Amniotic stem cell (primary cell): Measurements from ENCODE around the gene CTTNBP2NL.

Source experiments
- DNase-seq: peaks from one replicate; lab custom pipeline; 2025; lab: John Stamatoyannopoulos, UW

The CTTNBP2NL gene, protein sequence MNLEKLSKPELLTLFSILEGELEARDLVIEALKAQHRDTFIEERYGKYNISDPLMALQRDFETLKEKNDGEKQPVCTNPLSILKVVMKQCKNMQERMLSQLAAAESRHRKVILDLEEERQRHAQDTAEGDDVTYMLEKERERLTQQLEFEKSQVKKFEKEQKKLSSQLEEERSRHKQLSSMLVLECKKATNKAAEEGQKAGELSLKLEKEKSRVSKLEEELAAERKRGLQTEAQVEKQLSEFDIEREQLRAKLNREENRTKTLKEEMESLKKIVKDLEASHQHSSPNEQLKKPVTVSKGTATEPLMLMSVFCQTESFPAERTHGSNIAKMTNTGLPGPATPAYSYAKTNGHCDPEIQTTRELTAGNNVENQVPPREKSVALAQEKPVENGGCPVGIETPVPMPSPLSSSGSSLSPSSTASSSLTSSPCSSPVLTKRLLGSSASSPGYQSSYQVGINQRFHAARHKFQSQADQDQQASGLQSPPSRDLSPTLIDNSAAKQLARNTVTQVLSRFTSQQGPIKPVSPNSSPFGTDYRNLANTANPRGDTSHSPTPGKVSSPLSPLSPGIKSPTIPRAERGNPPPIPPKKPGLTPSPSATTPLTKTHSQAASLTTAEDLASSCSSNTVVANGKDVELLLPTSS

DNA sequence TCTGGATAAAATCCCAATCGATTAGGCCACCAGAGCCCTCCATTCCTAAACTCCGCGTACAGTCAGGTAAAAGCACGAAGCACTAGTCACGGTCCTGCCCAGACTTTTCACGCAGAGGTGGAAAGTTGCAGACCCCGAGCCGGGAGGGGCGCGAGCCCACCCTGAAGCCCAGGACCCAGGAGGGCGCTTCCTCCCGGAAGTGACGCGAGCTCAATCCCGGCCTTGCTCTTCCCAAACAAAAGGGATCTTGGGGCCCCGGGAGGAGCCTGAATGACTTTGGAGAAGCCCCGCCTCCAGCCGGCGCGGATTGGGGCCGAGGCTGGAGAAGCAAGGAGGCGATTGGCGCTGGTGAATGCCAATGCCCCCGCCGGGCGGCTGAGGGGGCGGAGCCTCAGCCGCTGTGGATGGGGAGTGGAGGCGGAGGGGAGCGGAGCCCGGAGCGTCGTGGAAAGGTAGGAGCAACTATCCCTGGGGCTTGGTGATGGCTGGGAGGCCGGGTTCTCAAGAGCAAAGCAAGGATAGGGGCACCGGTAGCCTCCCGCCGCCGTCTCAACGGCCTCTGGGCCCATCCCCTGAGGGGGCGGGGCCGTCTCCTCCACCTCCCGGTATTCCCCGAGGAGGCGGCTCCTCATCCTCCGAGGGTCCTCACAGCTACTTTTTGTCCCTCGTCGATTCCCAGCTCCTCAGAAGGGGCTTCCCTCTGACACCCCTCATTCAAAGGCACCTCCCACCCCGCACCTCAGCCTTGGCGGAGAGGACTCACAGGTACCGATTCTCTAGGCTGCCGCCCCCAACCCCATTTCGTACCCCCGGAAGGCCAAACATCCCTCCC, at the start of gene CTTNBP2NL:
Gene CTTNBP2NL, plus strand, starts transcription at position 394 of the 832 bp plus-strand sequence. CDS start 19,952 bp downstream, outside the sequence.
- peak; percentile 83 for DNase-seq

DNA sequence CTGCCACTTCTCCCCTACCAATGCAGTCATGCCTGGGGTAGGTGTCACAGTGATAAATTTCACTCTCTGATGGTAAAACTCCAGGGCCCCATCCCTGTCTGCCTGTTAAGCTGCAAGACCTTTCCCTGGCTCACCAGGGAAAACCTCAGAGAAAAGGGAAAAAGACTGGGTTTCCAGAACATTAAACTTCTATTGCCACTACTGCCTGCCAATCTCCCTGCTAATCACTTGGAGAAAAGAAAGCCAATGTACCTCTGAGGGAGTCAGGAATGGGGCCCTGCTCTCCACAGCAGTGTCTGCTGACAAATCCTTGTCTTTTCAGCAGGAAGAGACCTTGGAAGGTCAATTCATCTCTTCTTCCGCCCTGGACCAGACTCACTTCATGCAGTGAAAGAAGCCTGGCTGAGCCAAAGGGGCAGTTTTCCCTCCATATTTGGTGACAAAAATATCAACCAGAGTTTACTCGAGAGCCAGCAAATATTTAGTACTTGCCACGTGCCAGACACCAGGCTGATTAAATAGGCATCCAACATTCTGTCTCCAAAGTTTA, 49.1 kb upstream of the CTTNBP2NL start:
- DNase-seq: no peak

DNA sequence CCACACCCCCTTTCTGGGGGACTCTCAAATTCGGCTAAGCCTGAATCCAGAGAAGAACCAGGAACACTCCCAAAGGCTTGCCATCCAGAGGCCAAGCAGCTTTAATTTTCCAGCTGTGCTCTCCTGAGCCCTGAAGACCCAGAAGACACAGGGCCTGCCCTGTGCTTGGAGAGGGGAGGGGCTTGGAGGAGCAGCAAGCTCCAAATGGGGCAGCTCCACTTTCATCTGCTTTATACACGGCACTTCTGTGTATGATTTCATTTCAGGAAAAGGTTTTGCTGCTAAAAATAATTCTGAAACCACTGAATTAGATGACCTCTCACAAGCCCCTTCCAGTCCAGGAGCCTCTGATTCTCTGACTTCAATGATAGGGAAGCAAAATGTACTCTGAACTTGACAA, 39.2 kb upstream of the CTTNBP2NL start:
- DNase-seq: no peak

DNA sequence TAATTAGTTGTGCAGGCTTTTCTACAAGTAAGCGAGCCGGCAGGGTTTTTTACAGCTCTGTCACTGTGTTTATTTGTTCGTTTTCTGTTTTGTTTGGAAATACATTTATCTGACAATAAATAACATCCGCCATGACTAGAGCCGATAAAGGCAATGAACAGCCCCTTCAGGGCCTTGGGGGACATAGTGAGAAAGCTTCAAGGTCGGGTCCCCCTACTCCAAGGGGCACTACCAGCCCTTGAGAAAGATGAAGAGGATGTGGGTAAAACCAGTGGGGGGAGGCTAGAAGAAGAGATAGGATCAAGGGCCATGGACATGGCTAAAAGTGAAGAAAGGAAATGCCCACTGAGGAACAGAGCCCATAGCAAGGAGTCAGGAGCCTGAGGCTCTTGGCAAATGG, 38.5 kb upstream of the CTTNBP2NL start:
- no peak for DNase-seq

DNA sequence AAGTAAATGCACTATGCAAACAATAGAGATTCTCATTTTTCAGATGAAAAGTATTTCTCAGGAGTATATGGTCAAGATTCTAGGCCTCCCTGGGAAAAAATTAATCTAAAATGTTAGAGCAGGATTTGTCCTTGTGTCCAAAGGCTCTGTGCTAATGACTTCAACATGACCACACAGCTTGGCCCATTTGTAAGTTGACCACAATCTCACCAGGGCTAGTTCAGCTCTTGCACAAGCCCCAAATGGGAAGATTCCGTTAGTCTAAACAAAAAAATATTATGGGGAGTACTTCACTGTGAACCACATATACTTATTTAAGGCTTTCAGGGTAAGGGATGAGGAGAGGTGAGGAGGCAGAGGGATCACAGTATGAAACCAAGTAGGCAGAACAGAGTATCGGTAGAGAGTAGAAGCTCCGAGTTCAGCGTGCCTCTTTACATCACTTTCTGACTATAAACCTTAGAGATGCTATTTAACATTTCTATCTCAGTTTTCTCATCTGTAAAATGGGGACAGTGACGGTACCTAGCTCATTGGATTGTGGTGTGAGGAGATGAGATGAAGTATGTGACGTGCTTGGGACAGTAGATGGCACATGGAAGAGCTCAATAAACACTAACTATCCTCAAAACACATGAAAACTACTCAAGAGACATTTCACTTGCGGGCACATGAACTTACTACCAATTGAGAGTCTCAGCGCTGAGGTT, 37.8 kb upstream of the CTTNBP2NL start:
- no peak for DNase-seq

DNA sequence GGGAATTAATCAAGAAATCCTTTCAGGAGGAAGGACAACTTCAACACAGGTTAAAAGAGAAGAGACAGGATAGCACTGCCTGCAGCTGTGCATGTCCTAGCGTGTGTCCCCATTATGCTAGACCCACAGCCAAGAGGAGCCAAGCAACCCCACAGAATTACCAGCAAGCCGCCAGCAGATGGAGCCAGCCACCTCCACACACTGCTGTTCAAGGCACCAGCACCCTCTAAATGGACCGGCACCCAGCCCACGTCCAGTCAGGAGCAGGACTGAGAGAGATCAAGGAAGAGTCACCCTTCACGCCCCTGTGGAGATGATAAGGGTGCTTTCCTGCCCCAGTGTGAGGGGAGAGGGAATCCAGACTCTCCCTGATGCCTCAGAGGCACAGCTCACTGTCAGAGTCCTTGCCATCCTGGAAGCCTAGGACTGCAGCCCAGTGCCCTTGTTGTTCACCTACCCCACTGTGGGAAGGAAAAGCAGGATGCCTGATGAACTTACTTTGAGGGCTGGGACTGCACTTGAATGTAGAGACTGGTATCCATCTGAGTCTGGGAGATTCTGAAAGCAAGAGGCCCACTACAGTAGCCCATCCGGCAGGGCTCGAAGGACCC, 37.1 kb upstream of the CTTNBP2NL start:
- DNase-seq: peak; percentile 27

DNA sequence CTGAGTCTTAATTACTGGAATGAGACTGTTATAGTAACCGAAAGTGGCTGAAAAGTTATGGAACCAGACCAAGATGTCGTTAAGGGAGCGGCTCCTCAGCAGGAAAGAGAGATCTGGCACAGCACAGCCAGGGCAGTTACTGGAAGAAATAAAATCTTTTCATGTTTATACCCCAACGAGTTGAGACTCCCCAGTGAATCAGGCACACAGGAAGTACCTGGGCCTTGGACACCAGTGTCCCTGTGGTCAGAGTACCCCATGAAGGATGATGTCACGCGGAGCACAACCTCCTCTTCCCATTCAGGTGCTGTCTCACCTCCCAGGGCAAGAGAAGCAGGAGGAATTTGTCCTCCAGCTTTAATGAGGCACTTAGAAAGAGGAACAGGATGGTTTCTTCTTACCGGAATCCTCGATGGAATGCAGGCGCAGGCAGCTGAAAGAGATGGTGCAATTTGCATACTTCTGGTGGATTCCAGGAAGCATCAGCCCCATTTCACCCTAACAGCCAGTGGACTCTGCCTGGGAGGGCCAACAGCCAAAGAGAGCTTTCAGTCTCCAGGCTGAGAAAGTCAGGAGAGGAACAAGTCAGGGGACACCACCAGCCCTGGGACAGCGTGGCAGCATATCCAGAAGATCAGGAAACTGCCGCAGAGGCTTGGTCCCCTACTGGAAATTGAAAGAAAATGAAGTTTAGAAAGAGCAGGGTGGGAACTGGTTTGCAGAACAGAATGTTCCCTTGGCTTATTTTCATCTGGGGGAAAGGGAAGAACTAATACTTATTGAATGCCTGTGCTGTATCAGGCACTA, 35.9 kb upstream of the CTTNBP2NL start:
- DNase-seq: no peak

DNA sequence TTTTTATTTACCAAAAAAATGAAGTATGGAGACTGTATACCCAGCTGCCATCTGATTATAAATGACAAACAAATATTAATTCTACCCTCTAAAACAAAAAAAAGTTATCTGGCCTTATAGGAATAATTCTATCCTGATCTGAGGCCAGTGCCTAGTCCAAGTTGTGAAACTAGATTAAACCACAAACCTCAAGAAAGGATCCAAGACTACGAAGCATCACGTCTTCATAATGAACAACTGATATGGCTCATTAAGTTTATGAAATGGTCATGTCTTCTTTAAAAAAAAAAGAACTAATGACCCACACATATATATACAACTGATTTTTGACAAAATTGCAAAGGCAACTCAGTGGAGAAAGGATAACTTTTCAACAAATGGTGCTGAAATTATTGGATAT, 32.4 kb upstream of the CTTNBP2NL start:
- DNase-seq: no peak

DNA sequence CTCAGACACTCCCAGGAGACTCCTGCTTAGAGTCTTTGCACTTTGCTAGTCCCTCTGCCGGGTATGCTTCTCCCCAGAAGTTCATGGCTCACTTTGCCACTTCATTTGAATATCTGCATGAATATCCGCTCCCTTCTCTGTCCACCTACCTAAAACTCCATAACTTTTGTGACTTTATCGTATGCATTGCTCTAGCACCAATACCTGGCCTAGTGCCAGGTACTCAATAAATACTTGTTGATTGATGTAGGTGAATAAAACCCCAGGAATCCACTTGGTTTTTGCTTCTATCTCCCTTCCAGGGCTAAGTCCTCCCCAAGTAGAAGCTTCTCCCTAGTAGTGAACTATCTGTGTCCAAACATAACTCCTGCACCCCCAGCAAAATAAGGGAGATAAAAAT, 27.8 kb upstream of the CTTNBP2NL start:
- DNase-seq: no peak

DNA sequence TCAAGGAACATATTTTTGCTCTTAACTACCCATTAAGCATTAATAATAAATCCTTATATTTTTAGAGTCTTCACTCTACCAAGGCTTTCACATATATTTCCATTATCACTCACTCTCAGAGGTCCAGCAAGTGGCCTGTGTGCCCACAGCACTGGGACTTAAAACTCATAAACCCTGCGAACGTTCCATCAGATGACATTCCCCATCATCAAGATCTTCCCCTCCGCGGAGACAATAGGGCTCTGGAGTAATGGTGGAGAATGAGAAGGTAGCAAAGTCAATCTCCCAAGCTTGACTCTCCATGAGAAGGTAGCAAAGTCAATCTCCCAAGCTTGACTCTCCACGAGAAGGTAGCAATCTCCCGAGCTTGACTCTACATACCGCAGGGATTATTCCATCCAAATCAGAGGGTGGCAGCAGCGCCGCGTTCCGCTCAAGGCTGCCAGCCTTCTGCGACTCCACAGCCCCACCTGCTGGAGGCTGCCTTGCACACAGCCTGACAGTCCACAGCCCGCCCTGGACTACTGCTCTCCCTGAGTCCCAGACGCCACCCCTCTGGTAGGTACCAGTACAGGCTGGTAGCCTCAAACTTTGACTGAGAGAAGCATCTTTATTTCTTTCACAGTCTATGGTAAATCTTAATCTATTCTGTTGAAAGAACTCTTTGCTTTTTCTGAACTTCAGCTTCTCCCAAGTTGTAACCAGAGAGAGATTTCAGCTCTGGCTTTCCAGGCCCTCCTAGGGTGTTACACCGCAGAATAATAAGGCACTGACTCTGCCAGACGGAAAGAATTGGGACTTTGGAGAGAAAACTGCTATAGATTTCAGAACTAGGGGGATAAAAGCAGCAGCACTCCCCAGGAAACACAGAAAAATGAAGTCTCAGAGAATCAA, 26.4 kb upstream of the CTTNBP2NL start:
- DNase-seq: peak; percentile 55

DNA sequence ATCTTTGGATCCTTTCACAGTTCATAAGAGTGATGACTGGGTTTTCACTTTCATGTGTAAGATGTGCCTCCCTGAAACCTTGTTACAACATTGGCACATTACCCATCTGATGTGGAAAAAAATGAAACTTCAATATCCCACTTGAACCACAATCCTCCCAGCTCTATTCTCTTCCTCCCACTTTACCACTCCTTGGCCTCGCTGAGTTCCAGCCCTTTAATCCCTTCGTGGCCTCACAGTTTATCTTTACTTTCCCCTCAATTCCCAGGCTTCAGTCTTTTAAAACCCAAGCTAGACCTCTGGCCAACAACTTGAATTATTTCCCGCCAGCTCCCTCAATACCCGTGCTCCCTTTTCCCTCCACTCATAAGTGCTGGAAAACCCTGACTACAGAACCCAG, 25.0 kb upstream of the CTTNBP2NL start:
- DNase-seq: no peak

DNA sequence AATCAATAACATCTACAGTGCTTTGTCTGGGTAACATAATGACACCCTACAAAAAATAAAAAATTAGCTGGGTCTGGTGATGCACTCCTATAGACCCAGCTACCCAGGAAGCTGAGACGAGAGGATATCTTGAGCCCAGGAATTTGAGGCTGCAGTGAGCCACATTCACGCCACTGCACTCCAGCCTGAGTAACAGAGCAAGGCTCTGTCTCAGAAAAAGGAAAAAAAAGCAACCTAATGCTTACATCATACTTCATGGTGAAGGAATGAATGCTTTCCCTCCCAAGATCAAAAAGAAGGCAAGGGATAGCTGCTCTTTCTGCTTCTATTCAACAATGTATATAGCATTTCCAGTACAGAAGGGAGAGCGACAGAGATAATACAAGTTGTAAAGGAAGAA, 24.2 kb upstream of the CTTNBP2NL start:
- DNase-seq: no peak

DNA sequence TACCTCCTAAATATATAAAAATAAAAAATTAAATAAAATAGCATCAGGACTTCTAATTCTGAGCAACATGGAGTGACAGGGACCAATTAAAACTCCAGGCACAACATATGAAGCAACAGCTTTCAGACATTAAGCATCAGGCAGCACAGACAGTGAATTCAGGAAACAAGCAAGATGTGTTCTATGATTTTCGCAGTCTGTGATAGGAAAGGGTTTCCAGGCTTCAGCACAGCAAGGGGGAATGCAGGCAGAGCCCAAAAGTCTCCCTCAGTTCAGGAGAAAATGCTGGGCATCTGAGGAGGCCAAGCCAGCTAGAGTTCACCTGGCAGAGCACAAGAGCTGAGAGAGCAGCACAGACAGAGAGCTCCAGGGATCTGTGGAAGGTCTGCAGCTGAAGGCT, 22.2 kb upstream of the CTTNBP2NL start:
- no peak for DNase-seq

DNA sequence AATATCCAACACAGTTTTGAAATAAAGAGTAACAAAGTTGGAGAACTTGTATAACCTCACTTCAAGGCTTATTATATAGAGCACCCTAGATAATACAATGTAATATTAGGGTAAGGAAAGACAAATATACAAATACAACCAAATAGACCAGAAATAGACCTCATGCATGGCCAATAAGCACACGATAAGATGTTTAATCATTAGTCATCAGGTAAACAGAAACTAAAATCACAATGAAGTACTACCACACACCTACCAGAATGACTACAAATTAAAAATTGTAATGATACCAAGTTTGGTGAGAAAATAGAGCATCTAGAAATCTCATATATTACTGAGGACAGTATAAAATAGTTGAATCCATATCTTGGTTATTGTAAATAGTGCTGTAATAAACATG, 20.3 kb upstream of the CTTNBP2NL start:
- DNase-seq: no peak

DNA sequence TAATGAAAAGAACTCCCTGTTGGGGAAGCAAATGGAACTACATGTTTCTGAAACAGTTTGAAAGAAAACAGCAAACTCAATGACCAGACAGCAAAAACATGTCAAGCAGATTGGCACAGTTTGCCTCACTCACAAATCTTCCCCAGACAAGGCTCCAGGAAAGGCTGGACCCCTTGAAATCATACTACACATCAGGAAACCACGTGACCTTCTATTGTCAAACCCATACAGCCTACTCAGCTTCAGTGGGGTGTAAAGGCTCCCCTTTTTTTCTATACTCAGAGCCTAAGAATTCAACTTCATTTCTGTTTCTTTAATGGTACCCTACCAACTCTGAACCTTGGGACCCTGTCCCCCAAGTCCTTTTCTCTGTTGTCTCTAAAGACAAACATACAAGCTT, 15.7 kb upstream of the CTTNBP2NL start:
- DNase-seq: no peak

DNA sequence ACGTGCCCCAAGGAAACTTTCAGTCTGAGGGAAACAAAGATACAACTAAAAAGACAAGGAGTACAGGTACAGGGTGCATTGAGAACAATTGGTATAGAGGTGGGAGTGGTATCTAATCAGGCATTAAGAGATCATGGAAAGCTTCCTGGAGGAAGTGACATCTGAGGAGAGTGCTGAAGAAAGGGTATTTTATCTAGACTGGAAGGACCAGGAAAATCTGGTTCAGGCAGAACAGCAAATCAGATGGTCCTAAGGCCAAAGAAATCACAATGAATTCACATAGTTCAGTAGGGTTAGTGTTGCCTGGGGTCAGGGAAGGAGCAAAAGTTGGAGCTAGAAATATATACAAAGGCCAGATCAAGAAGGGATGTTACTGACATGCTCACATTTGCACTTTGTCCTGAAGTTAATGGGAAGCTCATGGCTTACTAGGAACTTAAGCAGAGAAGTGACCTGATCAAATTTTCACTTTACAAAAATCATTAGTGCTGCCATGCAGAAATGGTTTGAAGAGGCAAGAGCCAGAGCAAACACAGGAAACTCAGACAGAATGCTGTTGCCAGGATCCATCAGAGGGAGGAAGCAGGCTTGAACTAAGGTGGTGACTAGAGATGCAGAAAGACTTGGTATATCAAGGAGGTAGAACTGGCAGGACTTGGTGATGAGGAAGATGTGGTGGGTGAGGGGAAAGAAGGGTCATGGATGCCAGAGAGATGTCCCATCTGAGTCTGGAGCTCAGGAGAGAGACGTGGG, 14.5 kb upstream of the CTTNBP2NL start:
- DNase-seq: no peak

DNA sequence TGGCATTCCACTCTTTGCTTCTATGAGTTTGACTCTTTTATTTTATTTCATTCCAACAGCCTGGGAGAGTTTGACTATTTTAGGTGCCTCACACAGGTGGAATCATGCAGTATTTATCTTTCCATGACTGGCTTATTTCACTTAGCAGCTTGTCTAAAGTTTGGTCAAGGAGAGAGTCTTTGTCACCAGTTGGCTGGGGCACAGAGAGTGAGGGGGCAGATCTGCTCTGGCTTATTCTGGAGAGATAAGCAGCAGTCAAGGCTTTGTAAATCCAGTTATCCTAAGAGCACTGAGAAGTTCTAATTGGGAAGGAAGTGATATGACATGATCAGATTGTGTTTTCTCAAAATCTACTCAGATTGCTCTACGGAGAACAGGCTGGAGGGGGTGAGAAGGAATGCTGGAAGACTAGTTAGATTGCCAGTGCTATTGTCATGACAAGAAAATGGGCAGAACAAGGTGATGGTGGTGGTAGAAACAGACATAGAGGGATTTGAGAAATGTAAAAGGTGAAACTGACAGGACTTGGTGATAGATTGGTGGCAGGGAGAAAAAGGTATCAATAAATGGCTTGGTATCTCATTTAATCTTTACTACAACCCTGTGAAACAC, 12.1 kb upstream of the CTTNBP2NL start:
- no peak for DNase-seq

DNA sequence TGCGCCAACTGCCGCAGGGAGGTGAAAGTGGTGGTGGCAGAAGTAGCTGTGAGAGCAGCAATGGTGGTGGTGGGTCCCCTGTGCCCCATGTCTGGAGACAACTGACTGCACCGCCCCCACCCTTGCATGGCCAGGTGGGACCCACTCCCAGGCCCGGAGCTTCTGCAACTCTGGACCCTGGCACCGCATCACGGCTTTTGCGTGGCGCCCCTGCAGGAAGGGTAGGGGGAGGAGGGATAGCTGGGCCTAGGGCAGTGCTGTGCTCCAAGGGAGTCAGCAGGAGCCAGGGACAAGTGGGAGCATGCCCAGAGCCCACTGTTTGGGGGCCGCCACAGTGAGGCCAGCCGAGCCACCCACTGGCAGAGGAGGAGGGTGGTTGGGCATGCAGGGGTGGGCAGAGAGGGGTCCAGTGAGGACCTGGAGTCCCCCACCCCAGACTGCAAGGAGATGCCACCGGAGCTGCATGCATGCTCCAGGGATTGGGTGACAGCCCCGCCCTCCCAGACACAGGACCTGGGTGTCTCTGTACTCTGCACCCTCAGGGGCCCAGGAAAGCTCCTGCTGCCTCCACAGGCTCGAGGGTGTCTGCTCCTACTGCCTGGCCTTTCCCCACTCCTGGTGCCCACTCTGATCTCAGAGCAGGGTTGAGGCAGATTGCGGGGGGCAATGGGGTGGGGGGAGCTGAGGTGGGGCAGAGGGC, 9.8 kb upstream of the CTTNBP2NL start:
- DNase-seq: no peak
